ENCODE data around the gene HTRA1.
A peak's percentile ranks its signal among the peaks of the same experiment; 100 is the strongest.

The HTRA1 gene

DNA sequence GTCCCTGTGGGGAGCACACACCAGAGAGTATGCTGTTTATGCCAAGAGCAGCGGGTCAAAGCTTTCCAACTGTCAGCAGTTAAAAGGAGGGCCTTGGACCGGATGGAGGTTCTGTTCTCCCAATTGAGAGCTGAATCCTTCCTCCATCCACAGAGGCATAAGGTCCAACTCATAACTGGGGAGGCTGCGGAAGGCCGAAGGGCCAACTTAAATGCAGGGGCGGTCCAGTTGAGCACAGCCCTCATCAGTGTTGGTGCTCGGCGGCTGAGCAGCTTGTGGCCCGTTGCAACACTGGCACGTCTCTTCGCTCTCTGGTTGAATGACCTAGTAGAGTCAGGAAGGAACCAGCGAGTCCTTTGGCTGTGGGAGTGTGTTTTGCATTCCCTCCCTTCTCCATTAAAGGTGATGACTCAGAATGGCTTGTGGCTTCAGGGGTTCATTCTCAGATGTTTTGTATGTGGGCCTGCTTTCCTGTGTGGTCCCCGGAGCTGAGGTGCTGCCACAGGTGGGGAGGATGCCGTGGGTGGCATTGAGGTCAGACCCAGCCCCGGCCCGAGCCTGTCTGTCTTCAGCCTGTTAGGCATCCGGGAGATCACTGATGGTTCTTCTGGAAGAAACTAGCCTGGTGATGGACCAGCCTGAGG, 54.4 kb downstream of the HTRA1 start:
- peak; percentile 64 for DNase-seq (ENCODE audit: low read depth, low spot score)

GRCh38 chr10:122516734-122517133, 55.4 kb downstream of the HTRA1 start:
- DNase-seq (ENCODE audit: low read depth, low spot score), result no peak

DNA sequence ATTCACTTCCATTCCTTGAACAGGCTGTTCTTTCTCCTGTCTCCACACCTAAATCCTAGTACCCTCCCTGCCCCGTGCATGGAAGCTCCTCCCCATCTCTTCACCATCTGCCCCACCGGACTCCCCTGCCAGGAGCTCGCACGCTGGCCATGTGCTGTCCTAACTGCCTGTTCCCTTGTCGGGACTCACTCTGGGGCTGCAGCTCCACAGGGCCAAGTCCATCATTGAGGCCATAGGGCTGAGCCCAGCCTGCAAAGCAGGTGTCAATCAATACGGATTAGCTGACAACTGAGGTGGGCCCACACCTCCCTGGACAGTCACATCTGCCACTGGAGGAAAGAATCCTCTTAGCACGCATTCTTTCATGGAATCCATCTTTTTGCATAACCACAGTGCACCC, 57.8 kb downstream of the HTRA1 start:
- DNase-seq (ENCODE audit: low read depth, low spot score), result no peak

- no peak for DNase-seq (ENCODE audit: low read depth, low spot score)
These were observed 58.5 kb downstream of the HTRA1 start for GRCh38 chr10:122519873-122520272.

DNA sequence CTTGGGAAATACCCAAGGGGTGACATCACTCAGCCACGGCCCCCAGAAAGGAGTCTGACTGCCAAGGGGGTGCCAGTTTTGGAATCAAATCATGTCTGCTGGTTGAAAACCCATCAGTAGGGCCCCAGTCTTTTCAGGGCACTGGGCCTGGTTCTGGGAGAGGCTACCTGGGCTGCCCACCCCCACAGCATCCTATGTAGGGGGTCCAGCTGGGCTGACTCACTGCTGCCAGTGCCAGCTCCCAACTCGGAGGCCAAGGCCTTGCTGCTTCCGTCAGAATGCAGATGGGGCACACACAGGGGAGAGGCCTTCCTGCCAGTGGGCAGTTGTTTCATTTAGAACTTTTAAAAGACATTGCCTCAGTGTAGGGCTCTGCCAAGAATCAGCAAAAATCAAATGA, 59.7 kb downstream of the HTRA1 start:
- DNase-seq (ENCODE audit: low read depth, low spot score), result peak; percentile 67

GRCh38 chr10:122524811-122525210, 63.5 kb downstream of the HTRA1 start:
- no peak for DNase-seq (ENCODE audit: low read depth, low spot score)

DNA sequence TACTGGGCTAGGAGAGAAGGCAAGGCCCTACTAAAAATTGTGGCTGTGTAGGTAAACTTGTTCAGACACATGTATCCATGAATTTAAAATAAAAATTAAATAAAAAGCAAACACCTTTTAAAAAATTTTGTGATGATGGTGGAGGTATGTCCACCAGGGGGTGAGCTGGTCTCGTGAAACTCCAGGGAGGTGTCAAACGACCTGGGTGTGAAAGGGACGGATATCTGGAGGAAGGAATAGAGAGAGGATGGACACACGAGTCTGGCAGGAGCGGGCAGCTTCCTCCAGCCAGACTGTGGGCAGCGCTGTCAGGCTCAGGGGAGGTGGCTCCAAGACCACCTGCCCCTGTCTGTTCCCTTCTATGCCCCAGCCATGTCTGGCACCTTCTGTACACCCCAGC, 64.4 kb downstream of the HTRA1 start:
- no peak for DNase-seq (ENCODE audit: low read depth, low spot score)

- DNase-seq (ENCODE audit: low read depth, low spot score), result no peak
These were observed 65.5 kb downstream of the HTRA1 start for GRCh38 chr10:122526892-122527291.

- no peak for DNase-seq (ENCODE audit: low read depth, low spot score)
These were observed 68.8 kb downstream of the HTRA1 start for GRCh38 chr10:122530177-122530576.

- no peak for DNase-seq (ENCODE audit: low read depth, low spot score)
These were observed 69.9 kb downstream of the HTRA1 start for GRCh38 chr10:122531261-122531660.

DNA sequence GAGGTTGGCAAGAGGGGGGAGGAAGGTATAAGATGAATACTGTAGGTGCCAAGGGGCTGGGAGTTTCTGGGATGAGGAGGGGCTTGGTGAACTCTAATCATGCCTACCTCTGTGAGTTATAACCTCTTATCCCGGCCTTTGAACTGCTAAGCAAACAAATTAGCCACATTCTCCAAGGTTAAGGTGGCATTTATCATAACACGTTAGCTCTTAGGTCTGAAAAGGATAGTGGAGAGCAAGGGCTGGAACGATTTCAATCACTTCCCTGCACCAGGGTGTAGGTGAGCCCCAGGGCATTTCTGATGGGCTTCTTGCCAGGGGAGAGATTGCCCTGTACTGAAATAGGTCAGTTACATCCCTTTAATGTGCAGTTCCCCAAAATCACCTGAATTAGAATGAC, 70.6 kb downstream of the HTRA1 start:
- no peak for DNase-seq (ENCODE audit: low read depth, low spot score)

GRCh38 chr10:122532601-122533296, 71.4 kb downstream of the HTRA1 start:
- no peak for DNase-seq (ENCODE audit: low read depth, low spot score)

DNA sequence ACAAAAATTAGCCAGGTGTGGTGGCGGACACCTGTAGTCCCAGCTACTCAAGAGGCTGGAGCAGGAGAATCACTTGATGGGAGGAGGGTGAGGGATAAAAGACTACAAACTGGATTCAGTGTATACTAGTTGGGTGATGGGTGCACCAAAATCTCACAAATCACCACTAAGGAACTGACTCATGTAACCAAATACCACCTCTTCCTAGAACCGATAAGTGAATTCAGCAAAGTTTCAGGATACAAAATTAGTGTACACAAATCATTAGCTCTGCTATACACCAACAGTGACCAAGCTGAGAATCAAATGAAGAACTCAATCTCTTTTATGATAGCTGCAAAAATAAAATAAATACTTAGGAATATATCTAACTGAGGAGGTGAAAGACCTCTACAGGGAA, 76.2 kb downstream of the HTRA1 start:
- DNase-seq (ENCODE audit: low read depth, low spot score), result no peak

DNA sequence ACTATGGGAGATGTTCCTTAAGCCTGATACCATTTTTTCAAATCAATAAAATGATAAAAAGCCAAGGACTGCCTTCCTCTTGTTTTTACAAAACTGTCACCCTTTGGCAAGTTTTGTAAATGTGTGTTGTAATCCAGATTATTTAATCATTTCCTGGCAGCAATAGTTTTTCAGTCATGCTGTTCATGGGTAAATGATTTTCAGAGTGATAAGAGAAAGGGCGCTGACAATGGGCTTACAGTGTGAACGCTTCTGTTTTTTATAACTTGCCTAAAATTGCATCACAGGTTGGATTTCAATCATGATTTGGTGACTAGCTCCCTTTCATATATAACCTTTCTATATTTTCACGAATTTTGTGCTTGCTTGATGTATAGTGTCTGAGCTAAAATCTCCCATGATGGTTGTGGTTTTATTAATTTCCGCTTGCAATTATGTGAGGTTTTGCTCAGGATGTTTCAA, 80.2 kb downstream of the HTRA1 start:
- DNase-seq (ENCODE audit: low read depth, low spot score), result no peak

DNA sequence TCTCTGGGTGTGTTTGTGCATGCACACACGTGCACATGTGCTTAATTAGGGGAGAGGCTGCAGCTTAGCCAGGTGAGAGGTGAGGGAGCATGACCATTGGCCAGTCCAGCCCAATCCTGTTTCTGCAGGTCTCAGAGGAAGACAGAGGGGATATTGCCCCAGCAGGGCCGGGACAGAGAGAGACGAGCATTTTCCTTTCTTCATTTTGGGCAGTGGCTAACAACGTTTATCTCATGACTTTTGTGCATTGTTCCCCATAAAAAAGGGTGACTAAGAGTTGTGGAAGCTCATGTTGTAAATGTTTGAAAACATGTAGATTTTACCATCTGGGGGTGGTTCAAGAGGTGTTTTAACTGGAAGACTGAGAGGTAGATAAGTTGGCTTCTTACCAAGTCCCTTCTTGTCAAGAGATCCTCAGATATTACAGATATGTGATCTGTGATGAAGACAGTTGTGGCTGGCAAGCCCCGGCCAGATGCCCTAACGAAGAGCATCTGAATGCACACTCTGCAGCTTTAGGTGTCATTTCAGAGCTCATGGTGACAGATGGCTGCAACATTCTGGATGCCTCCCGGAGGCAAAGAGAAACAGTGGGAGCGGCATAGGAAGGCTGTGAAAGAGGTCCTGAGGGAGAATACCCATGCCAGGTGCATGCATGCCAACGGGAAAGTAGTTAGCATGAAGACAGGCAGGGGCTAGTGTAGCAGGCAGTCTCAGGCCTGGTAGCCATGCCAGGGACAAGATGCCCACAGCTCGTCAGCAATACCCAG, 82.5 kb downstream of the HTRA1 start:
- DNase-seq (ENCODE audit: low read depth, low spot score), result no peak

DNA sequence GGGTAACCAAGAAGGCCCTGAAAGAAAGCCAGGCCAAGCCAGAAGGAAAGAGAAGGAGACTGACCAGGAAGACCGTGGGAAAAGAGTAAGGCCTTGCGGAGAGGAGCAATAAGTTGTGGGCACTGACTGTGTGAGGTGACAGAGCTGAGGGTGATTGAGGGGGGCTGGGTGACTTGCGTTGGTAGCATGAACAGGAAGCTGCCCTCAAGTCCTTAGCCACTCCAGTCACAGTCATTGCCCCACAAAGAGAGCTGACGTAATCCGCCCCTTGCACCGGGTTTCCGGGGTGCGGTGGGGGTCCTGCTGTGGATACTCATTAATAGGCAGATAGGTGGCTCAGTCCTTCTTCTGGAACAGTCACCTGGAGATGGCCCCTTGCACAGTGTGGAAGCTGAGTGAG, 83.1 kb downstream of the HTRA1 start:
- DNase-seq (ENCODE audit: low read depth, low spot score), result no peak

DNA sequence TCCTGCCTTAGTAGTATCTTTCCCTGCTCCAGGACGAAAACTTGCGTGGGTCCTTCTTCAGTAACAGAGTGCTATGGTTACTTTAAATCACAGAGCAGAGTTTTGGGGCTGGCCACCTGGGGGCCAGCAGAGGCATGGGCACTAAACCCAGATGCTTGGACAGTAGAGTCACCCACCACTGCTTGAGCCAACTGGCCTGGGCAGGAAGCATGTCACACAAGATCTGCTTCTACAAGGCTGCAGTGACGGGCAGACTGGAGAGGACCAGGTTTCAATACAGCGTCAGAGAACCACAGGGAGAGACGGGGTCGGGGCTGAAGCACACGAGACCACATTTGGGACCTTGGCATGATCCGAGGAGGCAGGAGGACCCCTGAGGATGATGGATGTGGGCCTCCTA, 84.9 kb downstream of the HTRA1 start:
- no peak for DNase-seq (ENCODE audit: low read depth, low spot score)

- no peak for DNase-seq (ENCODE audit: low read depth, low spot score)
These were observed 87.2 kb downstream of the HTRA1 start for GRCh38 chr10:122548407-122549085.

DNA sequence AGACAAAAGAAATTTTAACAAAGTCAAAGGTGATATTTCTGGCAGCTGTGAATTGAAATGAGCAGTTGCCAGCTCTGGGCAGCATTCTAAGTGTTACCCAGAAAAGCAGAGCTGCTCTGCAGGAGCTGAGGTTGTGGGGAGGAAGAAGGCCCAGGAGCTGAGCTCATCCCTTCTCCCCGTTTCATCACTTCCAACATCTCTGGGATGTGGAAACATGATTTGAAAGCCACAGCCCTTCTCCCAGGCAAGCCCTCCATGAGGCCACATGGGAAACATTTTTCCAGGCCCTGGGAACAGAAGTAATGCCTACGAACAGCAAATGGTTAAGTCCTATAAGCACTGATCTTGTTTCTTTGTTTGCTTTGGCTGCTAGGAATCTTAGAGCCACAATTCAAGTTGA, 88.3 kb downstream of the HTRA1 start:
- DNase-seq (ENCODE audit: low read depth, low spot score), result no peak

DNA sequence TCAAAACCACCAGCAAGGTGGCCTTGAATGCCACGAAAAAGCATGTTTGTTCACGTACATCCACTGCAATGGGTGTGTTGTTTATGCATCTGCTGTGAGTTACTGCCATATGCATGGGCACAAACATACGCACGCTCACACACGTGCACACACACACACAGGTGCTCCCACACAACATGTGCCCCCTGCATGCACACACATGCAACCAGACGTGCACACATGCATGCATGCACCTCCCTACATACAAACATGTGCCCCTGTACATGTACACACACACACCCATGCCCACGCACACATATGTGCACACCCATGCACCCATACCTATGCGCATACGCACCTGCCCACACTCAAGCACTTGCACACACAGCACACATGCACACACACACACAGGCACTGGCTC, 89.1 kb downstream of the HTRA1 start:
- DNase-seq (ENCODE audit: low read depth, low spot score), result no peak

DNA sequence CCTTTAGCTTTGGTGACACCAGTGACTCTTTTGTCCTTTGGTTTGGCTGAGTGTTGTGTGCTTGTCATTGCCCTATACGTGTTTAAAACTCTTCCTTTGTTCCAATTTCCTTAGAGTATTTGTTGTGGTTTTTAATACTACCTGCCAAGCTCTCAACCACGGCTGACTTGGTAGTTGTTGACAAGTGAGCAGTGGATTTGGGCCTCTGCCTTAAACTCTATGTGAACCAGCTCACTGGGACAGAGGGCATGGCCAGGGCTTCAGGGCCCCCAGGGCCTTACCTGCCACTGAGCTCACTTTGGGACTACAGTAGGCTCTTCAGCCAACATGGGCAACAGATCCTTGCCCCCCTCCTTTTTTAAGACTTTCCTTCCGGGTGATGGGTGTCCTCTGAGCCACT, 89.6 kb downstream of the HTRA1 start:
- DNase-seq (ENCODE audit: low read depth, low spot score), result peak; percentile 11

DNA sequence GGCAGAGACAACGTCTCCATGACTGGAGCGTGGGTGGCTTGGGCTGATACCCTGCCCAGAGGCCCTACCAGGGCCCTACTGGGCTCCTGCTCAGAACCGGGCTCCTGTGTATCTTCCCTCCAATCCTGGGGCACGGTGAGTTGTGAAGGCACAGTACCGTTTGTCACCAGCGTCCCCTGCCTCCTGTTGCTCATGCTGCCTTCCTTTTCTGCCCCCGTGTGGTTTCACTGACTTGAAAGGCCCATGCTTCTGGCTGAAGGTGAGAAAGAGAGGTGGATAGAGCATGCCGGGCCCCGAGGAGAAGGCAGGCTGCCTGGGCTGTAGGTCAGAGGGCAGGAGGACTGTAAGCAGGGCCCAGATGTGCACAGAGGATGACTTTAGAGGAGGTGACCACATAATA, 90.1 kb downstream of the HTRA1 start:
- no peak for DNase-seq (ENCODE audit: low read depth, low spot score)
